Gastrocnemius medialis (tissue), 4 donors: ENCODE data around the gene NDRG2.

Experiments
- CTCF ChIP-seq, 5 experiments: fragments of 450-650 bp in 3 of 5; fragments of 200-600 bp in 2 of 5; sonication (generic) in 2 of 5; IDR thresholded peaks in 4 of 5; conservative IDR thresholded peaks in 1 of 5; 1 replicate in 4 of 5; 2 replicates in 1 of 5; pipeline ENCODE4 v1.5.1; 2016 to 2019; ENCODE audit warnings: antibody characterized with exemption in 5 of 5, mild to moderate bottlenecking in 3 of 5, moderate library complexity in 3 of 5
- POLR2A ChIP-seq, 2 donors: fragments of 450-650 bp; IDR thresholded peaks; one replicate each; pipeline ENCODE4 v1.6.1; 2017; ENCODE audit warnings: antibody characterized with exemption in 2 of 2, mild to moderate bottlenecking in 2 of 2, moderate library complexity in 2 of 2

GRCh38 chr14:21036751-21037150, 11.9 kb upstream of the NDRG2 start:
- TF ChIP-seq POLR2A (IDR thresholded peaks at IDR 0.05) (no peak), CTCF (IDR thresholded peaks at IDR 0.05 in 4 of 5, conservative IDR thresholded peaks at IDR 0.05 in 1 of 5) (no peak)
